ENCODE measurements around the gene ACOT13.
"Not testable (repeated sequence)": the region's sequence is repeated elsewhere in the genome, so short reads cannot be mapped to it uniquely, and the experiment has no call there.

ACOT13 gene

DNA sequence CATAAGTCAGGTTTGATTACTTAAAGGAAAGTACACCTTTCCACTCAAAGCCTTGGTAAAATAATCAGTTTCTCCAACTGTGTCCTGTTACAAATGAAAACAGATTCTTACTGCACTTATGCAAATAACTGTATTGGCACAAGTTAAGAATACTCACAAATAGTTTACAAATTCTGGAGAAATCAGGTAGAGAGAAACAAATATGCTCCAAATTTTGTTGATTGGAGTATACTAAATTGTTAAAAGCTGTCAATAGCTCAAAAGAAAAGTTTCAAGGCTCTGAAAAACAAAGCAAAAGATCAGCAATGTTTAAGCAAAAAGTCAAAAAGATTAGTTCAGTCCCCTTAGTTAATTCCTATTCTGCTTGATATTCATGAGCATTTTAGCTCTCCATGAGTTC is 3.6 kb downstream of the ACOT13 start:
- H3K27me3 ChIP-seq (replicated peaks; ENCODE audit: control insufficient read depth, insufficient read depth, low read length, poor library complexity, severe bottlenecking); H3K9me3 ChIP-seq (ENCODE audit: control insufficient read depth, low read length); DNase-seq: not testable (repeated sequence)

GRCh38 chr6:24671077-24671476 is 4.2 kb downstream of the ACOT13 start:
- not testable (repeated sequence) for H3K4me3 ChIP-seq (ENCODE audit: insufficient read depth, low read depth, low read length, poor library complexity, severe bottlenecking); H3K9me3 ChIP-seq (ENCODE audit: control insufficient read depth, low read length); DNase-seq; H3K27ac ChIP-seq (ENCODE audit: insufficient read depth, low read length, poor library complexity, severe bottlenecking); H3K36me3 ChIP-seq (ENCODE audit: control insufficient read depth, insufficient read depth, low read length); H3K27me3 ChIP-seq (replicated peaks; ENCODE audit: control insufficient read depth, insufficient read depth, low read length, poor library complexity, severe bottlenecking)
- peaks cover 10% of the 10 kb centered on the region for H3K4me1 ChIP-seq (ENCODE audit: control insufficient read depth, insufficient read depth, low read length, poor library complexity, severe bottlenecking)

More for the DNA sequence above, 3.6 kb downstream of the ACOT13 start:
- H3K4me3 ChIP-seq (ENCODE audit: insufficient read depth, low read depth, low read length, poor library complexity, severe bottlenecking); H3K27ac ChIP-seq (ENCODE audit: insufficient read depth, low read length, poor library complexity, severe bottlenecking); H3K36me3 ChIP-seq (ENCODE audit: control insufficient read depth, insufficient read depth, low read length): not testable (repeated sequence)
- H3K4me1 ChIP-seq (ENCODE audit: control insufficient read depth, insufficient read depth, low read length, poor library complexity, severe bottlenecking), result peaks cover 10% of the 10 kb centered on the region

DNA sequence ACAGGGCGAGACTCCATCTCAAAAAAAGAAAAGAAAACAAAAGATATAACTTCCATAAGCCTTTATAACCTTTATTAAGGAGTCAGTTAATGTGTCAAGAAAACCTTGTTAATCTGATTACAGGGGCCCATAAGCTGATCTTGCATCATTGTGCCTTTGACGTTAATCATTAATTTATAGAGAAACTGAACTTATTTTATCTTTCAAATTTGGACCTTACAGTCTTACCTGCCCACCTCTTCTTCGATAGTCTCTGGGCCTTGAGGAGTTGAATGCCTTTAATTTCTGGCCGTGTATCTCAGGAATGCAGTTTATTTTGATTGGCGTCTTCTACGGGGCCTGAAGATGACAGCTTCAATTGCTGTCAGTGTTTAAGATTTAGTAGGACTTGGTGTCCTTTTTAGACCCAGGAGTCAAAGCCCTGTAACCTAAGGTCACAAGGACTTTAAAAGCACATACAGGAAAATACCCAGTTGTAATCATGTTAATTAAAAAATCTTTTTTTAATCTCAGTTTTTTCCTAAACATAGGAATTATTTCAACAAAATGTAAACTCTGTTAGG is 5.8 kb downstream of the ACOT13 start:
- Histone ChIP-seq H3K27me3 (replicated peaks; ENCODE audit: control insufficient read depth, insufficient read depth, low read length, poor library complexity, severe bottlenecking) (no peaks in the 10 kb centered on the region), H3K4me1 (ENCODE audit: control insufficient read depth, insufficient read depth, low read length, poor library complexity, severe bottlenecking) (peaks cover 7% of the 10 kb centered on the region), H3K4me3 (ENCODE audit: insufficient read depth, low read depth, low read length, poor library complexity, severe bottlenecking) (no peak overlapping the region), H3K9me3 (ENCODE audit: control insufficient read depth, low read length) (no peaks in the 10 kb centered on the region), H3K27ac (ENCODE audit: insufficient read depth, low read length, poor library complexity, severe bottlenecking) (no peak overlapping the region), H3K36me3 (ENCODE audit: control insufficient read depth, insufficient read depth, low read length) (no peaks in the 10 kb centered on the region)
- DNase-seq, result no peak

DNA sequence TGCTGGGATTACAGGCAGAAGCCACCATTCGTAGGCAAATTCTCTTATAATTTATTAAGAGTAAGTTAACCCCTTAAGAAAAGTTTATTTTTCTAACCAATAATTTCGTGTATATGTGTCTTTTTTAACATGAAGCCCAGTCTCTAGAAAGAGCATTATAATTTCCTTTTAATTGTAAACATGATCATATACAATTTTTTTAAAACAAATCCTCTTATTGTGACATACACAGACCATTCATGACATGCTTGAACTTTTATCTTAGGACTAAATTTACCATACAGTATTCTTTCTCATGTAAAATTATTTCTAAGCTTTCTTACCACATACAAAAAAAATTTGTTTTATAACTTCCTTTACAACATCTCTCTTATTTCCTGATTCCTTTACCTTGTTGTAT is 6.7 kb downstream of the ACOT13 start:
- Histone ChIP-seq H3K36me3 (ENCODE audit: control insufficient read depth, insufficient read depth, low read length) (no peaks in the 10 kb centered on the region), H3K27me3 (replicated peaks; ENCODE audit: control insufficient read depth, insufficient read depth, low read length, poor library complexity, severe bottlenecking) (no peaks in the 10 kb centered on the region), H3K4me3 (ENCODE audit: insufficient read depth, low read depth, low read length, poor library complexity, severe bottlenecking) (no peak overlapping the region), H3K4me1 (ENCODE audit: control insufficient read depth, insufficient read depth, low read length, poor library complexity, severe bottlenecking) (no peaks in the 10 kb centered on the region), H3K9me3 (ENCODE audit: control insufficient read depth, low read length) (no peaks in the 10 kb centered on the region), H3K27ac (ENCODE audit: insufficient read depth, low read length, poor library complexity, severe bottlenecking) (no peak overlapping the region)
- no peak for DNase-seq

DNA sequence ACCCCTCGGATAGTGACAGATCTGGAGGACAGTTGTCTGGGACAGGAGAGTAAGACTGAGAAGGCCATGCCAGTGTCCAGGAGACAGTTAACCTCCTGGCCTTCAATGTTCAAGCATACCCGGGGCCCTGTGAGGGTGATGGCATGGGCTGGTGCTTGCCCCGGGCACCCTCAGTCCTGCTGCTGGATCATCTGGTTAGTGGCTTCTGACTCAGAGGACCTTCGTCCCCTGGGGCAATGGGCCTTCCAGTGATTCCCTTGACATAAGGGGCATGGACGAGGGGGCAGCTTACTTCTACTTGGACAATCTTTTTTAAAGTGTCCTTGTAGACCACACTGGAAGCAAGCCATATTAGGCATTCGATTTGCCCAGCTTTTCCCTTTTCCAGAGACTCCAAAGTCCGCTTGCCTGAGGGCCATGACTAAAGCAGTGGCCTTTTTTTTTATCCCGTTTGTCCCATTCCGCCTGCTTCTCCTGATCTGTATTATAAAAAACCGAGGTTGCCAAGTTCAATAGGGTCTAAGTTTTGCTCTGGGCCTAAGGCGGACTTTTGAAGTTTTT is 12.0 kb downstream of the ACOT13 start:
- not testable (repeated sequence) for DNase-seq; H3K4me1 ChIP-seq (ENCODE audit: control insufficient read depth, insufficient read depth, low read length, poor library complexity, severe bottlenecking); H3K9me3 ChIP-seq (ENCODE audit: control insufficient read depth, low read length); H3K27me3 ChIP-seq (replicated peaks; ENCODE audit: control insufficient read depth, insufficient read depth, low read length, poor library complexity, severe bottlenecking); H3K27ac ChIP-seq (ENCODE audit: insufficient read depth, low read length, poor library complexity, severe bottlenecking); H3K4me3 ChIP-seq (ENCODE audit: insufficient read depth, low read depth, low read length, poor library complexity, severe bottlenecking); H3K36me3 ChIP-seq (ENCODE audit: control insufficient read depth, insufficient read depth, low read length)

DNA sequence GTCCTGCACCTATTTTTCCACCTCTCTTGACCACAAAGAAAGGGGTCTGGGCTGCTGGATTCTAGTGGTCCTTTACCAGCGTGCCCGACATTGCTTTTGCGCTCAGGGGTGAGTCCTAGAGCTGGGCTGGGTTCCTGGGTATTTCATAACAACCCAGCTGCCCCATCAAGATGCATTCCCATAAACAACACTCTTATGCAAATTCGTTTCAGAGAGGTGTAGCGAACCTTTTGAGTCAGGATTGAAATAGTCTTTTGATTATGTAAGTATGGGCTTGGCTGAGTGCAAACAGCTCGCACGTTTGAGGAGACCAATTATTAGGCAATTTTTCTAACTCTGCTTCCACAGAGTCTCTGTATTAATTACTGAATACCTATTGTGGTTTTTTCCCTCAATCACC is 13.7 kb downstream of the ACOT13 start:
- Histone ChIP-seq H3K27me3 (replicated peaks; ENCODE audit: control insufficient read depth, insufficient read depth, low read length, poor library complexity, severe bottlenecking) (no peaks in the 10 kb centered on the region), H3K27ac (ENCODE audit: insufficient read depth, low read length, poor library complexity, severe bottlenecking) (no peak overlapping the region), H3K4me3 (ENCODE audit: insufficient read depth, low read depth, low read length, poor library complexity, severe bottlenecking) (no peak overlapping the region), H3K9me3 (ENCODE audit: control insufficient read depth, low read length) (no peaks in the 10 kb centered on the region), H3K36me3 (ENCODE audit: control insufficient read depth, insufficient read depth, low read length) (no peaks in the 10 kb centered on the region), H3K4me1 (ENCODE audit: control insufficient read depth, insufficient read depth, low read length, poor library complexity, severe bottlenecking) (no peaks in the 10 kb centered on the region)
- DNase-seq, result no peak

DNA sequence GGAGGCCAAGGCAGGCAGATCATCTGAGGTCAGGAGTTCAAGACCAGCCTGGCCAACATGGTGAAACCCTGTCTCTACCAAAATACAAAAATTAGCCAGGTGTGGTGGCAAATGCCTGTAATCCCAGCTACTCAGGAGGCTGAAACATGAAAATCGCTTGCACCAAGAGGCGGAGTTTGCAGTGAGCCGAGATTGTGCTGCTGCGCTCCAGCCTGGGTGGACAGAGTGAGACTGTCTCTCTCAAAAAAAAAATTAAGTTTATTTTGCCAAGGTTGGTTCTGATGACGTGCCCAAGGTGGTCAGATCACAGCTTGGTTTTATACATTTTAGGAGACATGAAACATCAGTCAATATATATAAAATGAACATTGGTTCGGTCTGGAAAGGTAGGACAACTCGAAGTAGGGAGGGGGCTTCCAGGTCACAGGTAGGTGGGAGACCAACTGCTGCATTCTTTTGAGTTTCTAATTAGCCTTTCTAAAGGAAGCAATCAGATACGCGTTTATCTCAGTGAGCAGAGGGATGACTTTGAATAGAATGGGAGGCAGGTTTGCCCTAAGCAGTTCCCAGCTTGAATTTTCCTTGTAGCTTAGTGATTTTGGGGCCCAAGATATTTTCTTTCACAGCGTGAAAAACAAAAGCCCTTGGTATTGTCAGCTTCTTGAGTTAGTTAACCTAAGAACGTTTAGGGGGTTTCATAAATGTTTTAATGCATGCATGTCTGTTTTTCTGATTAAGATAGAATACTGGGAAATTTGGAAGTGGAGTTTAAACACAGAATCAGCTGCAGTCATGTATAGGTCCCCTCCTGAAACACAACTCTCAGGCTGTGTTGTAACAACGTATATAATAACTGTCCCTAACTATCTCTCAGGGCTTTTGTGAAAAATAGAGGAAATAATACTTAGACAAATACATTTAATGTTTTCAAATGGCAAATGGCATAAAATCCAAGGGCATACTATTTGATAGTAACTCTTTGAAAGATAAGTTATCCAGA is 16.7 kb downstream of the ACOT13 start:
- no peak overlapping the region for H3K27ac ChIP-seq (ENCODE audit: insufficient read depth, low read length, poor library complexity, severe bottlenecking)
- no peaks in the 10 kb centered on the region for H3K9me3 ChIP-seq (ENCODE audit: control insufficient read depth, low read length)
- H3K27me3 ChIP-seq (replicated peaks; ENCODE audit: control insufficient read depth, insufficient read depth, low read length, poor library complexity, severe bottlenecking), result no peaks in the 10 kb centered on the region
- H3K4me3 ChIP-seq (ENCODE audit: insufficient read depth, low read depth, low read length, poor library complexity, severe bottlenecking), result no peak overlapping the region
- no peaks in the 10 kb centered on the region for H3K36me3 ChIP-seq (ENCODE audit: control insufficient read depth, insufficient read depth, low read length)
- H3K4me1 ChIP-seq (ENCODE audit: control insufficient read depth, insufficient read depth, low read length, poor library complexity, severe bottlenecking), result no peaks in the 10 kb centered on the region
- no peak for DNase-seq

- H3K36me3 ChIP-seq (ENCODE audit: control insufficient read depth, insufficient read depth, low read length), result no peaks in the 10 kb centered on the region
- no peak overlapping the region for H3K27ac ChIP-seq (ENCODE audit: insufficient read depth, low read length, poor library complexity, severe bottlenecking)
- no peak overlapping the region for H3K4me3 ChIP-seq (ENCODE audit: insufficient read depth, low read depth, low read length, poor library complexity, severe bottlenecking)
- no peak for DNase-seq
- H3K27me3 ChIP-seq (replicated peaks; ENCODE audit: control insufficient read depth, insufficient read depth, low read length, poor library complexity, severe bottlenecking), result no peaks in the 10 kb centered on the region
- no peaks in the 10 kb centered on the region for H3K4me1 ChIP-seq (ENCODE audit: control insufficient read depth, insufficient read depth, low read length, poor library complexity, severe bottlenecking)
- no peaks in the 10 kb centered on the region for H3K9me3 ChIP-seq (ENCODE audit: control insufficient read depth, low read length)
Observed at GRCh38 chr6:24686408-24686807, 19.5 kb downstream of the ACOT13 start.

- no peak for DNase-seq
- Histone ChIP-seq H3K27me3 (replicated peaks; ENCODE audit: control insufficient read depth, insufficient read depth, low read length, poor library complexity, severe bottlenecking) (no peaks in the 10 kb centered on the region), H3K36me3 (ENCODE audit: control insufficient read depth, insufficient read depth, low read length) (no peaks in the 10 kb centered on the region), H3K27ac (ENCODE audit: insufficient read depth, low read length, poor library complexity, severe bottlenecking) (no peak overlapping the region), H3K4me3 (ENCODE audit: insufficient read depth, low read depth, low read length, poor library complexity, severe bottlenecking) (no peak overlapping the region), H3K9me3 (ENCODE audit: control insufficient read depth, low read length) (no peaks in the 10 kb centered on the region), H3K4me1 (ENCODE audit: control insufficient read depth, insufficient read depth, low read length, poor library complexity, severe bottlenecking) (no peaks in the 10 kb centered on the region)
Observed at GRCh38 chr6:24686946-24687345, 20.1 kb downstream of the ACOT13 start.

DNA sequence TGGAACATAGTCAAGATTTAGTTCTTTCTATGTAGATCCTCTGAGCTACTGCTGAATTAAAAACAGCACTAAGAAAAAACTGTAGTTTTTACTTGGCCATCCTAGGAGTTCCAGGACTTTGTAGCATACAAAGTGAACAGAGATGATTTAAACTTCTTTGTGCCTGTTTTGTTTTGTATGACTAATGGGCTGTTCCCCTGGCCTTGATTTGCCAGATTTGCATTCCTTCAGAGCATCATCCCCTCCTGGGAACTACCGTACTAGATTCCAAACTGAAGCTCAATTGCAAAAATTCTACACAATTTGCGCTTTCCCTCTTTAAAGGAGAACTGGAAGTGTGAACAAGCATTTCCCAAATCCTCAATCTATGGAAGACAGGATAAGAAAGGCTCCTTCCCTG is 23.1 kb downstream of the ACOT13 start:
- Histone ChIP-seq H3K36me3 (ENCODE audit: control insufficient read depth, insufficient read depth, low read length) (no peaks in the 10 kb centered on the region), H3K4me3 (ENCODE audit: insufficient read depth, low read depth, low read length, poor library complexity, severe bottlenecking) (no peak overlapping the region), H3K27ac (ENCODE audit: insufficient read depth, low read length, poor library complexity, severe bottlenecking) (no peak overlapping the region), H3K27me3 (replicated peaks; ENCODE audit: control insufficient read depth, insufficient read depth, low read length, poor library complexity, severe bottlenecking) (no peaks in the 10 kb centered on the region), H3K9me3 (ENCODE audit: control insufficient read depth, low read length) (no peaks in the 10 kb centered on the region), H3K4me1 (ENCODE audit: control insufficient read depth, insufficient read depth, low read length, poor library complexity, severe bottlenecking) (no peaks in the 10 kb centered on the region)
- DNase-seq, result no peak
